Ovary (tissue), 9 donors: Measurements from ENCODE around the gene SLC18A3. TPM values are rescaled to one million over a fixed set of nuclear protein-coding genes. Genes with fewer than 3 reads are reported as not detected.

ENCODE experiments used
- DNase-seq, 5 donors: peaks; one replicate each; pipeline ENCODE4 v3.0.0-alpha.2; 2019 to 2020
- H3K27ac ChIP-seq, 2 donors: fragments of 200-600 bp; one replicate each; pipeline versions ENCODE4 v1.5.1 to v1.8.0; 2019 to 2022
- H3K27me3 ChIP-seq: fragments of 200-600 bp; one replicate; pipeline ENCODE4 v1.8.0; 2022
- H3K36me3 ChIP-seq: fragments of 200-600 bp; sonication (generic); one replicate; pipeline ENCODE4 v1.5.1; 2019
- H3K4me1 ChIP-seq: one replicate; pipeline ENCODE4 v1.8.1; 2013; ENCODE audit warnings: mild to moderate bottlenecking, moderate library complexity; ENCODE audit not compliant: insufficient read depth
- H3K4me3 ChIP-seq: fragments of 200-600 bp; sonication (generic); one replicate; pipeline ENCODE4 v1.5.1; 2017
- H3K9me3 ChIP-seq, 2 donors: fragments of 200-600 bp in 1 of 2; sonication (generic) in 1 of 2; one replicate each; pipeline versions ENCODE4 v1.5.1 to v1.8.1; 2013 to 2019; ENCODE audit warnings: mild to moderate bottlenecking in 1 of 2, moderate library complexity in 1 of 2
- CTCF ChIP-seq, 3 donors: fragments of 450-650 bp in 2 of 3; fragments of 200-600 bp in 1 of 3; IDR thresholded peaks; one replicate each; pipeline versions ENCODE4 v1.5.1 to v1.8.0; 2016 to 2022; ENCODE audit warnings: antibody characterized with exemption in 3 of 3, mild to moderate bottlenecking in 1 of 3
- EP300 ChIP-seq: sonication (generic); formaldehyde crosslinking; IDR thresholded peaks from one replicate; pipeline ENCODE4 v1.6.1; 2017; ENCODE audit warnings: antibody characterized with exemption
- POLR2A ChIP-seq: fragments of 450-650 bp; IDR thresholded peaks from one replicate; pipeline ENCODE4 v1.6.1; 2017; ENCODE audit warnings: antibody characterized with exemption, mild to moderate bottlenecking, moderate library complexity
- WGBS, 3 donors: extraction: QIAGEN DNeasy Blood & Tissue Kit in 1 of 3; methylation state at CpG; one replicate each; pipeline versions ENCODE4 v1.1.5 to v1.1.7; 2013 to 2017; 5-methylcytosine and 5-hydroxymethylcytosine counted together
- intact Hi-C, 4 donors: fragments of 100-400 bp; cut with DNase I; formaldehyde crosslinking; loops; one replicate each; pipeline versions ENCODE4 v1.11.0 to v1.15.1; 2022 to 2023
- polyA plus RNA-seq, 2 donors: library from polyadenylated mRNA; stranded (reverse); fragments of 200-250 nt in 1 of 2; fragments of 350-450 nt in 1 of 2; fragmentation: Illumina TruSeq in 1 of 2; extraction: RNeasy Lipid Tissue Mini Kit (QIAGEN cat#74804) in 1 of 2; gene quantifications; one replicate each; pipeline ENCODE4 v1.2.3, GENCODE V29; 2013 to 2014
- total RNA-seq, 7 donors: library from RNA; depleted of rRNA in 2 of 7; stranded (reverse); fragments of >200 nt in 2 of 7; fragmentation: NEBNext Ultra II Directional in 3 of 7; extraction: Animal tissue kit (Norgen Biotek cat#: 25700) in 3 of 7; gene quantifications; one replicate each; pipeline versions ENCODE4 v1.1.0 to v1.2.4, GENCODE V29; 2016 to 2023
- donor health status: DM: no; HTN: no; CAD: no; lungs with moderate emphysema.
- donor health status: DM: no; HTN: no; CAD: no.
- donor health status: Bipolar disorder and iron deficiency.
- donor health status: DM: yes; HTN: yes; CAD: no.
- donor health status: DM: no; HTN: no; CAD: no.
- donor health status: DM: yes; HTN: yes; CAD: no.

The SLC18A3 gene
- total and polyA plus RNA-seq, 9 donors: not detected

- intact Hi-C loops: no loop called here
- H3K27me3 ChIP-seq: no peaks in the 10 kb centered on the region
- H3K36me3 ChIP-seq: no peaks in the 10 kb centered on the region
- no peak for DNase-seq
- 65 to 78% (median 72%) methylated on average over 4 of the region's 4 CpGs for WGBS, 3 donors
- H3K4me1 ChIP-seq: no peaks in the 10 kb centered on the region
- TF ChIP-seq POLR2A (no peak), CTCF (IDR thresholded peaks at IDR 0.05) (no peak), EP300 (no peak)
- H3K9me3 ChIP-seq: no peaks in the 10 kb centered on the region
- H3K4me3 ChIP-seq: no peak overlapping the region
- no peak overlapping the region for H3K27ac ChIP-seq
Measured at GRCh38 chr10:49647554-49647953, 37.4 kb downstream of the SLC18A3 start.

GRCh38 chr10:49647985-49648795 lies 38.1 kb downstream of the SLC18A3 start:
- 69 to 77% (median 72%) methylated on average over 18 of the region's 18 CpGs for WGBS, 3 donors
- no peaks in the 10 kb centered on the region for H3K4me1 ChIP-seq
- H3K36me3 ChIP-seq: no peaks in the 10 kb centered on the region
- H3K27ac ChIP-seq: no peak overlapping the region
- H3K9me3 ChIP-seq: no peaks in the 10 kb centered on the region
- no peak overlapping the region for H3K4me3 ChIP-seq
- intact Hi-C loops: no loop called here
- H3K27me3 ChIP-seq: no peaks in the 10 kb centered on the region
- TF ChIP-seq CTCF (IDR thresholded peaks at IDR 0.05) (no peak), POLR2A (no peak), EP300 (no peak)
- no peak for DNase-seq

- TF ChIP-seq EP300 (no peak), POLR2A (no peak), CTCF (IDR thresholded peaks at IDR 0.05) (no peak)
- Histone ChIP-seq H3K27ac (no peak overlapping the region), H3K27me3 (no peaks in the 10 kb centered on the region), H3K4me1 (no peaks in the 10 kb centered on the region), H3K4me3 (no peak overlapping the region), H3K36me3 (no peaks in the 10 kb centered on the region), H3K9me3 (no peaks in the 10 kb centered on the region)
- intact Hi-C loops: no loop called here
- no peak for DNase-seq
- WGBS, 3 donors: 7 to 10% (median 10%) methylated on average over 17 of the region's 17 CpGs
Measured at GRCh38 chr10:49649294-49649693, 39.2 kb downstream of the SLC18A3 start.

GRCh38 chr10:49649936-49650723 lies 40.0 kb downstream of the SLC18A3 start:
- intact Hi-C loops: no loop called here
- TF ChIP-seq EP300 (no peak), POLR2A (no peak), CTCF (IDR thresholded peaks at IDR 0.05) (no peak)
- DNase-seq: no peak

More at GRCh38 chr10:49649936-49650723, 40.0 kb downstream of the SLC18A3 start:
- no peak overlapping the region for H3K4me3 ChIP-seq
- 50 to 64% (median 62%) methylated on average over 8 of the region's 8 CpGs for WGBS, 3 donors
- H3K27ac ChIP-seq: no peak overlapping the region
- no peaks in the 10 kb centered on the region for H3K9me3 ChIP-seq
- H3K36me3 ChIP-seq: no peaks in the 10 kb centered on the region
- no peaks in the 10 kb centered on the region for H3K27me3 ChIP-seq
- no peaks in the 10 kb centered on the region for H3K4me1 ChIP-seq
